Mucosa of stomach (tissue), 1 donor: ENCODE data around the gene SLC38A3.

Source experiments
- H3K27me3 ChIP-seq: one replicate; pipeline ENCODE4 v1.7.0; 2013; ENCODE audit warnings: mild to moderate bottlenecking, low read length; ENCODE audit not compliant: control insufficient read depth, insufficient read depth
- H3K36me3 ChIP-seq: one replicate; pipeline ENCODE4 v1.7.0; 2013; ENCODE audit warnings: low read length; ENCODE audit not compliant: control insufficient read depth, insufficient read depth
- H3K4me1 ChIP-seq: one replicate; pipeline ENCODE4 v1.7.0; 2013; ENCODE audit warnings: mild to moderate bottlenecking, low read length; ENCODE audit not compliant: control insufficient read depth, insufficient read depth
- H3K4me3 ChIP-seq: one replicate; pipeline ENCODE4 v1.7.0; 2013; ENCODE audit warnings: low read length
- H3K9ac ChIP-seq: one replicate; pipeline ENCODE4 v1.7.0; 2013; ENCODE audit warnings: mild to moderate bottlenecking, low read length, moderate library complexity
- H3K9me3 ChIP-seq: one replicate; pipeline ENCODE4 v1.7.0; 2013; ENCODE audit warnings: mild to moderate bottlenecking, low read length, moderate library complexity; ENCODE audit not compliant: control insufficient read depth
- donor health status: Pancreatic carcinoma.

Gene SLC38A3

DNA sequence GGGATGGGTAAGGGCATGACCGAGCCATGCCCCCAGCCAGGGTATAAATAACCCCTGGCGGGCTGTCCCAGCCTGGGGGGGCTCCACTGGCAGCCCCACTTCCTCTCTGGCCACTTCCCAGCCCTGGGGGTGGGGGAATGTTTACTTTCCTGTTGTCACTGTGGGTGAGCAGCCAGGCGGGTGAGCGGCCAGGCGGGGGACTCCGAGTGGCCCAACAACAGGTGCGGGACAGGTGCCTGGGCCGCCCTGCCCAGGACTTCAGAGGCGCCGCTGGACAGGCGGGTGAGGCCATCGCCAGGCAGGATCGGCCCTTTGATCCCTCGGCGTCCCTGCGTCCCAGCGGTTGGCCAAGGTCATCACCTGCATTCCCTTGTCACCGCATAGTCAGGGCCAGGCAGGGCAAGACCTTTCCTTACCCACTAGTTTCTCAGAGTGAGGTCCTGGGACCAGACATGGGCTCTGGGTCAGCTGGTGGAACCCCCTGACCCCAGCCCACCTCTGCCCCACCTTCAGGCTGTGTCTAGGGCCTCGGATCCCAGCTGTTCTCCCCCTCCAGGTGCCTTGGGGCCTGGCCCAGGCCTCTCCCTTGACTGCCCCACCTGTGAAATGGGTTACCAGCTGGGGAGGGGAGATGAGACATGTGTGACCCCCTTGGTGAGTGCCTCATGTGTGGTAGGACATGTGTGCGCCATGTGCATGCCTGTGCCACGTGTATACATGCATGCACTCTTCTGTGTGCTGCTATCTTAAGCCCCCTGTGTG lies 33.4 kb upstream of the SLC38A3 start:
- Histone ChIP-seq H3K9ac (peak overlapping the region; percentile 34), H3K4me3 (no peak overlapping the region), H3K4me1 (peaks cover 79% of the 10 kb centered on the region)

DNA sequence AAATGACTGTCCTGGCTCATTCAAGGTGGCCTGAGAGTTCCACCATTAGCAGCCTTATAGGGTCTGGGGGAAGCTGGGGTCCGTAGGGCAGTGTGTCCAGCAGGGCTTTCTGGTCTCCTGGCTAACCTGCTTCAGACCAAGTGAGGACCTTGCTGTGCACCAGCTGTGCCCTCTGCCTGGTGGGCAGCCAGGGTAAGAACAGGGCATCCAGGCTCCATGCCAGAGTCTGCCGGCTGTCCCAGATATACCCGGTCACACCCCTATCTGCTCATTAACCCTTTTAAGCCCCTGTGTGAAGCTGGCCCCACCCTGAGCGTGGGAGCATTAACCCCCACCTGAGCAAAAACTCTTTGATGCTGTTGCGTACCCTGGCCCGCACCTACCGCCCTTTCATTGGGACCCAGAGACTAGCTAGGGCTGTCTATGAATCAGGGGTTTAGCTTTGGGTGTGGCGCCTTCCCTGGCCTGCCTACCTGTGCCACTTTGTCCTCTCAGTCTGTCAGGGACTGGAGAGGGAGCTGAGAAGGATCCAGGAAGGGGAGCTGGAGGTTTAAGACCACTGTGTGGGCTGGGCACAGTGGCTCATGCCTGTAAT lies 32.3 kb upstream of the SLC38A3 start:
- Histone ChIP-seq H3K27me3 (no peaks in the 10 kb centered on the region), H3K9ac (no peak overlapping the region), H3K36me3 (peaks cover 17% of the 10 kb centered on the region)

More for the DNA sequence above, 33.4 kb upstream of the SLC38A3 start:
- Histone ChIP-seq H3K27me3 (no peaks in the 10 kb centered on the region), H3K36me3 (peaks cover 9% of the 10 kb centered on the region), H3K9me3 (no peaks in the 10 kb centered on the region)

GRCh38 chr3:50173685-50174516 lies 31.2 kb upstream of the SLC38A3 start:
- H3K36me3 ChIP-seq, result peaks cover 17% of the 10 kb centered on the region
- no peak overlapping the region for H3K9ac ChIP-seq
- H3K27me3 ChIP-seq, result no peaks in the 10 kb centered on the region
- H3K4me3 ChIP-seq, result no peak overlapping the region
- no peaks in the 10 kb centered on the region for H3K9me3 ChIP-seq
- peaks cover 58% of the 10 kb centered on the region for H3K4me1 ChIP-seq

More for the DNA sequence above, 32.3 kb upstream of the SLC38A3 start:
- no peak overlapping the region for H3K4me3 ChIP-seq
- peaks cover 69% of the 10 kb centered on the region for H3K4me1 ChIP-seq
- no peaks in the 10 kb centered on the region for H3K9me3 ChIP-seq

- Histone ChIP-seq H3K9ac (no peak overlapping the region), H3K27me3 (no peaks in the 10 kb centered on the region), H3K9me3 (no peaks in the 10 kb centered on the region), H3K4me3 (no peak overlapping the region), H3K4me1 (peaks cover 57% of the 10 kb centered on the region), H3K36me3 (peaks cover 17% of the 10 kb centered on the region)
These were observed 30.6 kb upstream of the SLC38A3 start for GRCh38 chr3:50174517-50174895.

GRCh38 chr3:50174947-50175524 lies 30.0 kb upstream of the SLC38A3 start:
- Histone ChIP-seq H3K4me1 (peaks cover 55% of the 10 kb centered on the region), H3K9ac (no peak overlapping the region), H3K27me3 (no peaks in the 10 kb centered on the region), H3K36me3 (peaks cover 17% of the 10 kb centered on the region), H3K4me3 (no peak overlapping the region), H3K9me3 (no peaks in the 10 kb centered on the region)

GRCh38 chr3:50177346-50177745 lies 27.7 kb upstream of the SLC38A3 start:
- peaks cover 23% of the 10 kb centered on the region for H3K36me3 ChIP-seq
- no peaks in the 10 kb centered on the region for H3K9me3 ChIP-seq
- H3K27me3 ChIP-seq, result no peaks in the 10 kb centered on the region
- peaks cover 37% of the 10 kb centered on the region for H3K4me1 ChIP-seq
- no peak overlapping the region for H3K4me3 ChIP-seq
- no peak overlapping the region for H3K9ac ChIP-seq

- Histone ChIP-seq H3K9me3 (no peaks in the 10 kb centered on the region), H3K36me3 (peaks cover 24% of the 10 kb centered on the region), H3K27me3 (no peaks in the 10 kb centered on the region), H3K9ac (no peak overlapping the region), H3K4me1 (peaks cover 18% of the 10 kb centered on the region), H3K4me3 (no peak overlapping the region)
These were observed 25.4 kb upstream of the SLC38A3 start for GRCh38 chr3:50179710-50180109.

DNA sequence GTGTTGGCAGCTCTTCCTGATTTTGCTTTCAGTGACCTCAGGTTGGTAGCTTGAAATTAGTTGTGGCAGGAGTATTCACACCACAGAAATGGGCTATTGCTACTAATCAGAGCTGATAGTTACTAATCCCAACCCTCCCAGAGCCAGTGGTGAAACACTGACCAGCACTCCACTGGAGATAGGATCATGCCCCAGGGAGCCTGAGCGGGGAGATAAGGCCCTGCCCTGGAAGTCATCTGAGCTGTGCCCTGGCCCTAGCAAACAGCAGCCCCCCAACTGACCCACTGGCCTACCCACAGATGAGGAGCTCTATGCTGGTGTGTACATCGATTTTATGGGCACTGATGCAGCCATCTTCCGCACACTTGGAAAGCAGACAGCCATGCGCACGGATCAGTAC lies 23.1 kb upstream of the SLC38A3 start:
- Histone ChIP-seq H3K27me3 (no peaks in the 10 kb centered on the region), H3K4me1 (peaks cover 13% of the 10 kb centered on the region), H3K9ac (no peak overlapping the region), H3K36me3 (peaks cover 24% of the 10 kb centered on the region), H3K4me3 (no peak overlapping the region), H3K9me3 (no peaks in the 10 kb centered on the region)

GRCh38 chr3:50182533-50183099 lies 22.5 kb upstream of the SLC38A3 start:
- Histone ChIP-seq H3K4me1 (peaks cover 13% of the 10 kb centered on the region), H3K36me3 (peaks cover 20% of the 10 kb centered on the region), H3K9ac (no peak overlapping the region), H3K9me3 (no peaks in the 10 kb centered on the region), H3K4me3 (no peak overlapping the region), H3K27me3 (no peaks in the 10 kb centered on the region)

- Histone ChIP-seq H3K9ac (no peak overlapping the region), H3K9me3 (no peaks in the 10 kb centered on the region), H3K4me3 (no peak overlapping the region), H3K4me1 (peaks cover 15% of the 10 kb centered on the region), H3K27me3 (no peaks in the 10 kb centered on the region), H3K36me3 (peaks cover 20% of the 10 kb centered on the region)
These were observed 21.3 kb upstream of the SLC38A3 start for GRCh38 chr3:50183755-50184154.

DNA sequence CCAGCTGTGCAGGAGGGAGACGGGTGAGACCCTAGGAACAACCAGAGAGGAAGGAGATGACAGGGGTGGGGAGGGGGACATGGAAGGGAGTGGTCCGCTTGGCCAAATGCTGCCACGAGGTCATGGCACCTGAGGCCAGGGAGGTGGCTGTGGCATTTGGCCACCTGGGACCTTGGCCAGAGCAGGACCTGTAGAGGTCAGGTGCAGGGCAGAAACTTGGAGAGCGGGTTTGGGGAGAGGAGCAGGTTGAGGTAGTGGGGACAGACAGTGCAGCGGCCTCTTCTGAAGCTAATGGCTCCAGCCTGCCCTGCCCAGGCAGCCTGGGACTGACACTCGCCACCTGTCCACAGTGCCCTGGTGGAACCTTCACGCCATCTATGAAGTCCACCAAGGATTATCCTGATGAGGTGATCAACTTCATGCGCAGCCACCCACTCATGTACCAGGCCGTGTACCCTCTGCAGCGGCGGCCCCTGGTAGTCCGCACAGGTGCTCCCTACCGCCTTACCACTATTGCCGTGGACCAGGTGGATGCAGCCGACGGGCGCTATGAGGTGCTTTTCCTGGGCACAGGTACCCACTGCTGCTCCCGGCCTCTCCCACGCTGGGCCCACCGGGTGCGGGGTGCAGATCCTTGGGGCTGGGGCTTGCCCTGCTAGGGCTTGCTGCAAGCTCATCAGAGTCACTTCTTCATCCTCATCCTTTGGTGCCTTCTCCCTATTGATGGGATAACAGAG lies 20.7 kb upstream of the SLC38A3 start:
- H3K36me3 ChIP-seq, result peaks cover 20% of the 10 kb centered on the region
- H3K27me3 ChIP-seq, result no peaks in the 10 kb centered on the region
- no peak overlapping the region for H3K4me3 ChIP-seq
- no peaks in the 10 kb centered on the region for H3K9me3 ChIP-seq
- no peak overlapping the region for H3K9ac ChIP-seq
- H3K4me1 ChIP-seq, result peaks cover 17% of the 10 kb centered on the region
